ENCODE measurements around the gene EML6.
A peak's percentile ranks its signal among the peaks of the same experiment; 100 is the strongest.

The EML6 gene

GRCh38 chr2:54887850-54888545 is 164.5 kb downstream of the EML6 start:
- no peak for DNase-seq

GRCh38 chr2:54889053-54889452 is 165.6 kb downstream of the EML6 start:
- no peak for DNase-seq

GRCh38 chr2:54891909-54892308 is 168.4 kb downstream of the EML6 start:
- DNase-seq: no peak

GRCh38 chr2:54894467-54894866 is 171.0 kb downstream of the EML6 start:
- DNase-seq: no peak

- no peak for DNase-seq
These were observed 172.3 kb downstream of the EML6 start for GRCh38 chr2:54895730-54896129.

GRCh38 chr2:54897420-54898310 is 174.2 kb downstream of the EML6 start:
- peak; percentile 46 for DNase-seq

GRCh38 chr2:54898456-54899226 is 175.2 kb downstream of the EML6 start:
- DNase-seq: no peak

- peak; percentile 35 for DNase-seq
These were observed 176.2 kb downstream of the EML6 start for GRCh38 chr2:54899576-54900200.

GRCh38 chr2:54901224-54901986 is 177.9 kb downstream of the EML6 start:
- DNase-seq: no peak

- no peak for DNase-seq
These were observed 179.3 kb downstream of the EML6 start for GRCh38 chr2:54902763-54903162.

GRCh38 chr2:54903736-54904554 is 180.5 kb downstream of the EML6 start:
- peak; percentile 41 for DNase-seq

GRCh38 chr2:54904836-54905235 is 181.4 kb downstream of the EML6 start:
- DNase-seq: no peak

GRCh38 chr2:54906716-54907115 is 183.3 kb downstream of the EML6 start:
- DNase-seq: no peak

- no peak for DNase-seq
These were observed 184.2 kb downstream of the EML6 start for GRCh38 chr2:54907663-54908062.

GRCh38 chr2:54908591-54908990 is 185.1 kb downstream of the EML6 start:
- no peak for DNase-seq

GRCh38 chr2:54909001-54909400 is 185.5 kb downstream of the EML6 start:
- DNase-seq: no peak

GRCh38 chr2:54912305-54912704 is 188.8 kb downstream of the EML6 start:
- no peak for DNase-seq

GRCh38 chr2:54912893-54913292 is 189.4 kb downstream of the EML6 start:
- no peak for DNase-seq

- no peak for DNase-seq
These were observed 191.2 kb downstream of the EML6 start for GRCh38 chr2:54914637-54915036.

- no peak for DNase-seq
These were observed 191.6 kb downstream of the EML6 start for GRCh38 chr2:54915101-54915500.

- no peak for DNase-seq
These were observed 193.2 kb downstream of the EML6 start for GRCh38 chr2:54916637-54917036.
